Glomerular endothelial cell (primary cell): Measurements from ENCODE around the gene GSX1. TPM values are rescaled to one million over a fixed set of nuclear protein-coding genes. Genes with fewer than 3 reads are reported as not detected.
"Not testable (repeated sequence)": the region's sequence is repeated elsewhere in the genome, so short reads cannot be mapped to it uniquely, and the experiment has no call there.

Experiments used
- DNase-seq: peaks from one replicate; pipeline ENCODE4 v3.0.0-alpha.2; 2011; ENCODE audit warnings: low read depth, low spot score; ENCODE audit errors: extremely low read depth
- total RNA-seq: library from RNA; depleted of rRNA; stranded (reverse); fragments of >200 nt; gene quantifications from 2 replicates; pipeline ENCODE4 v1.2.3, GENCODE V29; 2015

GSX1 gene
- total RNA-seq: not detected in 2 replicates

- no peak for DNase-seq
Measured at GRCh38 chr13:27792393-27793218, at the start of gene GSX1. Gene GSX1, plus strand, starts transcription at chr13:27792483. Its CDS starts 208 bp downstream, at chr13:27792691.

GRCh38 chr13:27744801-27745200 lies 47.5 kb upstream of the GSX1 start:
- DNase-seq: no peak

DNA sequence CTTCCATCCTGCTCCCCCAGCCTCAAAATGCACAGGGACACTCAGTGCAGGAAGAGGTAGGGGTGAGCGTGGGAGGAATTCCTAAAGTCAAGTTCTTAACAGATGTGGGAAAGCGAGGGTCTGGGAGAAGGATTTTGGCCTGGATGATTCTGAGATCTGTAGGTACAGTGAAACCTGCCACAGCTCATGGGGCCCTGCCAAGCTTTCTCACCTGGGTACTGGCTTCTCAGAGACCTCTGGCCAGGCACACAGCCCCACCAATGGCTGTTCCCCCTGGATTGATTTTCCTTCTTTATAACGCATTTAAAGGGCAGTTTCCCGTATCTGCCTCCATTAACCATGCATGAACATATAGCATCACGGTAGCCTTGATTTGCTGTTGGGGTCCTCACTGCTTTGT lies 47.0 kb upstream of the GSX1 start:
- no peak for DNase-seq

- not testable (repeated sequence) for DNase-seq
Measured at GRCh38 chr13:27748143-27748542, 44.1 kb upstream of the GSX1 start.

DNA sequence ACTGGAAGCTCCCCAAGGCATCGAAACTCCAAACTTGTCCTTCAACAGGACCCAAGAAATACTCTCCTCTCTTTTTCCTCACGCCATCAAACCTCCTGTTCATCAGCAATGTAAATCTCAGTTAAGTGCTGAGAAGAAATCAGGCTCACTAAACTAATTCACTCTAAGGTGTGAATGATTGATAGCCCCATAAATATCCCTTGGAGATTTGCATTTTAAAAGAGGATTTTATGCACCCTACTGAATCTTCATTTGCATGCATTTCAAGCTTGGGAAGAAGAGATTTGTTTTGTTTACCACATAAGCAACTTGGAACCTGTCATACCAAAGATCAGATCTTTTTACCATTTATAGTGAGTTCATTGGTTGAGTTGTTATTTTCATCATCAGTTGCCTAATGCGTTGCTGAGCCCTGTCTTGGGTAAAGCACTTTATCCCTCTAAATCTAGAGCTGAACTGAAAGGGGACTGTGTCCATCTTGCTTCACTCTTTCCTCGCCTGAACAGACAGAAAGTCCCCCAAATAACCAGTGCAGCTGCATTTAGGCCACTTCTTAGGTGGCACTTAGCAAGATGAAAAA lies 40.2 kb upstream of the GSX1 start:
- DNase-seq: no peak

- no peak for DNase-seq
Measured at GRCh38 chr13:27765650-27766049, 26.6 kb upstream of the GSX1 start.

GRCh38 chr13:27770809-27771208 lies 21.5 kb upstream of the GSX1 start:
- DNase-seq: no peak

GRCh38 chr13:27772651-27773425 lies 19.4 kb upstream of the GSX1 start:
- DNase-seq: no peak

DNA sequence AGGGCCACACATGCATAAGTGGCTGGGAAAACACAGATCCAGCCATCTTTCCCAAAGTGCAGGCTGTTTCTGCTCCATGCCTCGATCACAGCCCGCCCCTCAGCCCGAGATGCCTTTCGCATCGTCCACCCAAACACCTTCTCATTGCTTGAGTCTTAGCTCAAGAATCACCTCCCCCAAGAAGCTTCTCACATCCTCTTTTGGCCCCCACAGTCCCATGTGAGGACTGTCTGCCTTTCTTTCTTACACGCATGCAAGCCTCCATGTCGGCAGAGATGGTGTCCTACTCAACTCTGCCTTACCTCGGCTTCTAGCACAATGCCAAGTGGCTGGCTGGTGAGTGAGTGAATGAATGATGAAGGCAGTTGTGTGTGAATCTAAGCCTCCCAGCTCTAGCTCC lies 18.1 kb upstream of the GSX1 start:
- no peak for DNase-seq

GRCh38 chr13:27774651-27775050 lies 17.6 kb upstream of the GSX1 start:
- no peak for DNase-seq

DNA sequence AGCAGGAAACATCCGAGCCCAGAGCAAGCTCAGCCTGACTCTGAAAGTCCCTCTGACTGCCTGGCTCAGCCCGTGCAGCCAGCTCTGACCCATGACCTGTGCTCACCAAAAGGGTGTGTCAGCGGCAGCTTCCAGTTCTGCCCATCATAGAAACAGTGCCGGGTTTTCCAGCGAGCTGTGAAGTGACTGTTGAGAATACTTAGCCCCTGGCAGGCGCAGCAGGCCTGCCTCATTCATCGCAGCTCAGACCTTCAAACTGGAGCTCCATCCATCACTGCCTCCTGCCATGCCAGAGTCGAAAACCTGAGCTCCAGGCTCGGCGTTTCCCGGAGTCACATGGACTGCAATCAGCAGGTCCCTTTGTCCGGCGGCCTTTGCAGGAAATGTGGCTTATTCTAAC lies 16.3 kb upstream of the GSX1 start:
- DNase-seq: no peak

- no peak for DNase-seq
Measured at GRCh38 chr13:27782151-27782550, 10.1 kb upstream of the GSX1 start.

GRCh38 chr13:27783111-27783510 lies 9.2 kb upstream of the GSX1 start:
- DNase-seq: no peak

DNA sequence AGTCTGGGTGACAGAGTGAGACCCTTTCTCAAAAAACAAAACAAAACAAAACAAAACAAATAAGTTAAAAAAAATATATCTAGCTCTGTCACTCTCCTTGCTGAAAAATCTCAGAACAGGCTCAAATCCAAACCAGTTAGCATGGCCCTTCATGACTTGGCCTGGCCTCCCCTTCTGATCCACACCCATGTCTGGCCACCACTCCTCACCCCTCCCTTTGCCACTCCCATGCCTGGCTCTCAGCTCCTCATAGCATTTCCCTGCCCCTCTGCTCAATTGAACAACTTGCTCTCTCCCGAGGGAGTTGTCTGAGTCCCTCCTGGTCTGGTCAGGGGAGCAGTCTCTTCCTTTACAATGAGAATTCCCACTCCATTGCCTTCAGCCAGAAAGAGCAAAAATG lies 4.0 kb upstream of the GSX1 start:
- DNase-seq: no peak

DNA sequence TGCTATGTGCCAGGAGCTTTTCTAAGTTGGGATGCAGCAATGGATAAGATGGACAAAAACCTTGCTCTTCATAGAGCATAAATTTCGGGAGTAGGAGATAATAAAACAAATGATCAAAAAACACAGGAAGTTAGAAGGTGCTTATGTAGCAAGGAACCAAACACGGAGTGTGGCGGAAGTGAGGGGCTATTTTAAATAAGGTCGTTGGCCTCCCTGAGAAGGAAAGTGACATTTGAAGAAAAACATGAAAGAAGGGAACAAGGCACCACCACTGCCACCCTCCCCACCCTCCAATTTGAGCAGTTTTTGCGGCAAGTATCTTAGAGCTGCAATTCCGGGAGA lies 3.2 kb upstream of the GSX1 start:
- DNase-seq: no peak

- no peak for DNase-seq
Measured at GRCh38 chr13:27789495-27790303, 2.6 kb upstream of the GSX1 start.

GRCh38 chr13:27790523-27790922 lies 1.8 kb upstream of the GSX1 start:
- no peak for DNase-seq

GRCh38 chr13:27791146-27791900 lies 960 bp upstream of the GSX1 start:
- DNase-seq: no peak

GRCh38 chr13:27791901-27792392 lies 336 bp upstream of the GSX1 start:
- DNase-seq: no peak
